Measurements from ENCODE around the gene ASPG. TPM values are rescaled to one million over a fixed set of nuclear protein-coding genes. Genes with fewer than 3 reads are reported as not detected.
A peak's percentile ranks its signal among the peaks of the same experiment; 100 is the strongest.

Gene ASPG
- total RNA-seq, 4 donors from 2014 or later: 0.33 to 0.75 (median 0.45) TPM; not detected in 1

- intact Hi-C loops (cut with DNase I): no loop called here
- WGBS: 48% methylated on average over 5 of the region's 5 CpGs
- TF ChIP-seq POLR2A (IDR thresholded peaks at IDR 0.05; ENCODE audit: low read depth) (no peak), CTCF (IDR thresholded peaks at IDR 0.05) (no peak), EP300 (IDR thresholded peaks at IDR 0.05) (no peak), POLR2AphosphoS5 (IDR thresholded peaks at IDR 0.05) (no peak)
- Histone ChIP-seq H3K27ac (replicated peaks in 1 of 4) (no peak overlapping the region), H3K27me3 (peaks cover 0 to 15% (median 0%) of the 10 kb centered on the region in 4 donors), H3K4me3 (no peak overlapping the region), H3K9me3 (no peaks in the 10 kb centered on the region), H3K36me3 (no peaks in the 10 kb centered on the region), H3K4me1 (peaks cover 0 to 7% (median 0%) of the 10 kb centered on the region in 4 donors)
- DNase-seq (ENCODE audit: extremely low spot score): no peak
These were observed 45.0 kb upstream of the ASPG start for GRCh38 chr14:104040539-104040938.

GRCh38 chr14:104041430-104042104 is 43.9 kb upstream of the ASPG start:
- Histone ChIP-seq H3K36me3 (no peaks in the 10 kb centered on the region), H3K27ac (replicated peaks in 1 of 4) (no peak overlapping the region), H3K4me3 (no peak overlapping the region), H3K4me1 (peaks cover 0 to 7% (median 0%) of the 10 kb centered on the region in 4 donors), H3K27me3 (peaks cover 0 to 15% (median 0%) of the 10 kb centered on the region in 4 donors), H3K9me3 (no peaks in the 10 kb centered on the region)
- no peak for DNase-seq (ENCODE audit: extremely low spot score)
- no peak for TF ChIP-seq CTCF (IDR thresholded peaks at IDR 0.05)
- no peak for TF ChIP-seq POLR2A (IDR thresholded peaks at IDR 0.05; ENCODE audit: low read depth)
- no peak for TF ChIP-seq EP300 (IDR thresholded peaks at IDR 0.05)
- TF ChIP-seq POLR2AphosphoS5 (IDR thresholded peaks at IDR 0.05): no peak
- intact Hi-C loops (cut with DNase I): no loop called here
- 82% methylated on average over 6 of the region's 6 CpGs for WGBS

- Histone ChIP-seq H3K9me3 (no peaks in the 10 kb centered on the region), H3K4me3 (no peak overlapping the region), H3K36me3 (no peaks in the 10 kb centered on the region), H3K4me1 (peaks cover 4 to 14% (median 9%) of the 10 kb centered on the region in 4 donors), H3K27ac (replicated peaks in 1 of 4) (no peak overlapping the region), H3K27me3 (peaks cover 0 to 15% (median 0%) of the 10 kb centered on the region in 4 donors)
- 89% methylated on average over 4 of the region's 6 CpGs for WGBS
- intact Hi-C loops (cut with DNase I): no loop called here
- no peak for DNase-seq (ENCODE audit: extremely low spot score)
- TF ChIP-seq CTCF (IDR thresholded peaks at IDR 0.05): no peak
- TF ChIP-seq POLR2A (IDR thresholded peaks at IDR 0.05; ENCODE audit: low read depth): no peak
- no peak for TF ChIP-seq POLR2AphosphoS5 (IDR thresholded peaks at IDR 0.05)
- no peak for TF ChIP-seq EP300 (IDR thresholded peaks at IDR 0.05)
These were observed 41.5 kb upstream of the ASPG start for GRCh38 chr14:104044016-104044415.

- Histone ChIP-seq H3K27me3 (peaks cover 0 to 4% (median 0%) of the 10 kb centered on the region in 4 donors), H3K4me1 (peaks cover 6 to 25% (median 13%) of the 10 kb centered on the region in 4 donors), H3K9me3 (no peaks in the 10 kb centered on the region), H3K4me3 (no peak overlapping the region), H3K27ac (replicated peaks in 1 of 4) (no peak overlapping the region), H3K36me3 (no peaks in the 10 kb centered on the region)
- intact Hi-C loops (cut with DNase I): no loop called here
- DNase-seq (ENCODE audit: extremely low spot score): peak; percentile 37
- WGBS: 97% methylated on average over 3 of the region's 3 CpGs
- TF ChIP-seq POLR2A (IDR thresholded peaks at IDR 0.05; ENCODE audit: low read depth): no peak
- no peak for TF ChIP-seq CTCF (IDR thresholded peaks at IDR 0.05)
- no peak for TF ChIP-seq POLR2AphosphoS5 (IDR thresholded peaks at IDR 0.05)
- TF ChIP-seq EP300 (IDR thresholded peaks at IDR 0.05): no peak
These were observed 37.7 kb upstream of the ASPG start for GRCh38 chr14:104047761-104048160.
